Left lobe of liver (tissue), 2 donors: ENCODE measurements around the gene SPRR2D. TPM values are rescaled to one million over a fixed set of nuclear protein-coding genes. Genes with fewer than 3 reads are reported as not detected.
"Not testable (repeated sequence)": the region's sequence is repeated elsewhere in the genome, so short reads cannot be mapped to it uniquely, and the experiment has no call there.

ENCODE experiments used
- ATAC-seq: fragments of 200-7000 bp; cut with Tn5 transposase; one replicate; pipeline ENCODE4 v1.9.1; 2020; ENCODE audit warnings: mild to moderate bottlenecking, moderate library complexity
- DNase-seq: peaks from one replicate; pipeline ENCODE4 v3.0.0-alpha.2; 2020; ENCODE audit warnings: low spot score
- total RNA-seq: library from RNA; stranded (reverse); gene quantifications from one replicate; pipeline ENCODE4 v1.2.1, GENCODE V29; 2021
- donor health status: DM: no; HTN: no; CAD: no; lungs with moderate emphysema.
- donor health status: DM: no; HTN: yes; CAD: no.

Gene SPRR2D
- total RNA-seq, result not detected

GRCh38 chr1:153040950-153041631 is at the start of gene SPRR2D:
Gene SPRR2D, minus strand, starts transcription at chr1:153041120. Its CDS starts 774 bp downstream, at chr1:153040346.
- DNase-seq (no peak), ATAC-seq (no peak)

- ATAC-seq, result no peak
- no peak for DNase-seq
Observed at GRCh38 chr1:153087652-153088051, 46.7 kb upstream of the SPRR2D start.

- DNase-seq (no peak), ATAC-seq (no peak)
Observed at GRCh38 chr1:153081736-153082135, 40.8 kb upstream of the SPRR2D start.

GRCh38 chr1:153072806-153073726 is 32.1 kb upstream of the SPRR2D start:
- DNase-seq (no peak), ATAC-seq (no peak)

GRCh38 chr1:153071511-153071910 is 30.6 kb upstream of the SPRR2D start, which contains the start of gene SPRR2B:
Gene SPRR2B, minus strand, starts transcription at chr1:153071611. Its CDS starts 772 bp downstream, at chr1:153070839.
- ATAC-seq (no peak), DNase-seq (no peak)

GRCh38 chr1:153070243-153070642 is 29.3 kb upstream of the SPRR2D start:
- DNase-seq, result no peak
- ATAC-seq, result no peak

GRCh38 chr1:153058826-153059784 is 18.2 kb upstream of the SPRR2D start:
- DNase-seq, result no peak
- ATAC-seq, result no peak

GRCh38 chr1:153058154-153058553 is 17.2 kb upstream of the SPRR2D start:
- no peak for DNase-seq
- no peak for ATAC-seq

DNA sequence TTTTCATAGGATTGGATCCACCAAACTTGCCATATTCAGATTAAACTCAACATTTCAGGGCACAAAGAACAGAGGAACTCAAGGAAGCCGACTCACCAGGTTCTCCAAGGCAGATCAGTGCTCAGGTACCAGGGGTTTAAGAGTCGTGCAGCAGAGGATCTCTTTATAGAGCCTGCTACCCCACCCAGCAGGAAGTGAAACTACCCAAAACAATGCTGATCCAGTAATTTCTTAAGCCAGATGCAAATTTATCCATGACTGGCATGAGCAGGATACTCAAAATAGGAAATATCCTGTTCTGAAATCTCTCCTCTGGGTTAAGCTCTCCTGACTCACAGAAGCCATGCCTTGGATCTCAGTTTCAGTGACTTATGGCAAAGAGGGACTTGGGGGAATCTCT is 16.5 kb upstream of the SPRR2D start, which contains the start of gene SPRR2A:
TSS of gene SPRR2A (minus strand) at position 138 of the 400 bp plus-strand sequence. CDS start 777 bp downstream, outside the sequence.
- no peak for DNase-seq

DNA sequence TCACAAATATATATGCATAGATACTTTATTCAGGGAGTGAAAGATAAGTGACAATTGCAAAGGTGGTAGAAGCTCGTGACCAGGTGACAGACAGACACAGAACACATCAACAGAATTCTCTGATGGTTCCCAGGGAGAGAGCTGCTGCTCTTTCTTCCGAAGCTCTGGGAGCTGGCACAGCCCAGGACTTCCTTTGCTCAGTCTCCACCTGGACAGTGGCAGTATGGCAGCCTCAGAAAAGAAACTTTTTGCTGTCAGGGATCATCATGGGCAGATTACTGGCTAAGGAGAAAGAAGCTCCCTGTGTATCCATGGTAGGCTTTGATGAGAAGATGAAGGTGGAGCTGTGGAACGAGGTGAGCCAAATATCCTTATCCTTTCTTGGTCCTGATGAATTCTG is 15.2 kb upstream of the SPRR2D start:
- ATAC-seq, result not testable (repeated sequence)

More for the DNA sequence above, 16.5 kb upstream of the SPRR2D start, which contains the start of gene SPRR2A:
- no peak for ATAC-seq

GRCh38 chr1:153049211-153049610 is 8.3 kb upstream of the SPRR2D start:
- ATAC-seq (no peak), DNase-seq (no peak)

More for the DNA sequence above, 15.2 kb upstream of the SPRR2D start:
- DNase-seq, result not testable (repeated sequence)

DNA sequence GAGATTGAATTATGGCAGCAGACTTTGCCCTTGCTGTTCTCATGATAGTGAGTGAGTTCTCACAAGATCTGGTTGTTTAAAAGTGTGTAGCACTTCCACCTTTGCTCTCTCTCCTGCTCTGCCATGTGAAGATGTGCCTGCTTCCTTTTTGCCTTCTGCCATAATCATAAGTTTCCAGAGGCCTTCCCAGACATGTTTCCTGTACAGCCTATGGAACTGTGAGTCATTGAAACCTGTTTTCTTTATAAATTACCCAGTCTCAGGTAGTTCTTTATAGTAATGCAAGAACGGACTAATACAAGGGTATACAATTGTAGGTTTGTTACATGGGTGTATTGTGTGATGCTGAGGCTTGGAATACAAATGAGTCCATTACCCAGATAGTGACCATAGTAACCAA is 5.7 kb downstream of the SPRR2D start:
- no peak for ATAC-seq
- no peak for DNase-seq

DNA sequence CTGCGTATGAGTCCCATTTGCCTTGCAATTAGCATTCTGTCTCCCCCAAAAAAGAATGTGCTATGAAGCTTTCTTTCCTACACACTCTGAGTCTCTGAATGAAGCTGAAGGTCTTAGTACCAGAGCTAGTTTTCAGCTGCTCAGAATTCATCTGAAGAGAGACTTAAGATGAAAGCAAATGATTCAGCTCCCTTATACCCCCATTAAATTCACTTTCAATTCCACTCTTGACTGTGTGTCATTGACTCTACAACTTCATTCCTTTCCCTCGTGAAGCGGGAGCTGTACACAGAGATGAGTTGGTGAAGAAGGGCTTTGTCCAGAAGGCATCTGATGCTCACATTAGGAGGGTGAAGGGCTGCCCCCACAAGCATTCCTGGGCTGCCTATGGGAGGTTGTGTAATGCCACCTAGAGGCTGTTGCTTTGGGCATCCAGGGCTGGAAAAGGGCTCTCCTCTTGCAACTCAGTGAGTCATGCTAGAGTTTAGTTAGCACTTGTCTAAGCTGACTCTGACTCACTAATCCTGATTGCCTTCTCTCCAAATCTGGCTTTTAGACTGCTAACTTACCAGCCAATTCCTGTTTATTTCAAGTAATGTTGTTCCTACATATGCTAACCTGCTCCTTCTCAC is 8.1 kb downstream of the SPRR2D start:
- ATAC-seq, result peak; percentile 53
- no peak for DNase-seq

DNA sequence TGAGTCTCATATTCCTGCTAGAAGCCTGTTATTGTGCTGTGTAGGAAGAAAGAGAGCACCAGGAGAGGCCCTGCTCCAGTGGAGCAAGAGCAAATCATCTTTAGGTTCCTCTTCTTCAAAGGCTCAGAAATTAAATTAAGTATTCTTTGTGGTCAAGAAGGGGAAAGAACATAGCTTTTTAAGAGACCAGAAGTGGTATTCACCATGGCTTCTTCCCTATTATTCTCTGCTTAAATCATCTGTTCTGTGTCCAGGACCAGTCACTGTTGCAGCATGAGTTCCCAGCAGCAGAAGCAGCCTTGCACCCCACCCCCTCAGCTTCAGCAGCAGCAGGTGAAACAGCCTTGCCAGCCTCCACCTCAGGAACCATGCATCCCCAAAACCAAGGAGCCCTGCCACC is 8.8 kb downstream of the SPRR2D start:
- ATAC-seq (no peak), DNase-seq (no peak)

DNA sequence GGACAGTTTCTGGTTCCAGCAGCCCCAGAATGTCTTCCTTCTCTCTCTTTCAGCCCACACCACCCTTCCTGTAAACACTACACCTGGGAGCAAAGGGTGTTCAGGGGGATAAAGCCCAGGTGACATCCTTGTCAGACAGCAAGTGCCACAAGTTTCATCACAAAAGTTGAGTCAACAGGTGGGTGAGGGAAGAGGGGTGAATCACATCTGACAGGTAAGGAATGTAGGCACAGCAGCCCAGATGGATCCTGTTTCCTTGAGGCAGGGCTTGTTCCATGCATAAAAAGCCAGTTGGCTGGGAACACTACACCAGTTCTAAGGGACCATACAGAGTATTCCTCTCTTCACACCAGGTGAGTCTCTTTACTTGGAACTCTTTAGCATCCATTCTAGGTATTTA is 10.0 kb downstream of the SPRR2D start, which contains the start of gene SPRR1B:
TSS of gene SPRR1B (plus strand) at position 309 of the 400 bp plus-strand sequence. CDS start 1,143 bp downstream, outside the sequence.
- no peak for ATAC-seq
- no peak for DNase-seq

DNA sequence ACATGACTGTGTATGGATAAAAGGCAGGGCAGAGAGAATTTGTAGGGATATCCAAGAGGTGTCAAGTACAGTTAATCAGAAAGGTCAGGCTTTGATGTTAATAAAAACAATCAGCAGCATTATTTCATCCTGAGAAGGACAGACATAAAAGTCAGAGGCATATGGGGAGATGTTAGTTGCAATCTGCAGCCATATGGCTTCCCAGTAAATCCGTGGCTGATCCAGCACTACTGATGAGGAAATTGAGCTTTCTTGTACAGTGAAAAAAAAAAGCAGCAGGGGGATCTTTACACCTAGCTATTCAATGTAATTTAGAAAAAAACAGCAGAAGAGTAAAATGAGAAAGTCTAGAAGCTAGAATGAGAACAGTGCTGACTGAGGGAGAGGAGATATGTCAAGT is 12.2 kb downstream of the SPRR2D start:
- DNase-seq (no peak), ATAC-seq (no peak)

- no peak for ATAC-seq
- no peak for DNase-seq
Observed at GRCh38 chr1:153025797-153026196, 15.1 kb downstream of the SPRR2D start.

DNA sequence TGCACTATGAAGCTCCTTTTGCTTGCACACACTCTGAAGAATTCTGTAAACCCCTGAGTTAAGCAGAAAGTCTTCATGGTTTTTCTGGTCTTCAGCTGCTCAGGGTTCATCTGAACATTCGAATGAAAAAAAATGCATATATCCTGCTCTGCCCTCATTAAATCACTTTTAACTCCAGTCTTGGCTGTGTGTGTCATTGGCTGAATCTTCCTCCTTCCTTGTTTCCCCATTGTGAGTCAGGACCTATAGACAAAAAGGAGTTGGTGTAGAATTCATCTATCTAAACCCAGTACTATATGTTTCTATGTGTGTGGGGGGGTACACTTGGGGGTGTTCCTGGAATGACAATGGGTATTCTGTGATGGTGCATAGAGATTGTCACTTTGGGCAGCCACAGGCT is 16.5 kb downstream of the SPRR2D start:
- no peak for DNase-seq
- ATAC-seq, result no peak

GRCh38 chr1:153023109-153023508 is 17.8 kb downstream of the SPRR2D start:
- no peak for ATAC-seq
- DNase-seq, result no peak

DNA sequence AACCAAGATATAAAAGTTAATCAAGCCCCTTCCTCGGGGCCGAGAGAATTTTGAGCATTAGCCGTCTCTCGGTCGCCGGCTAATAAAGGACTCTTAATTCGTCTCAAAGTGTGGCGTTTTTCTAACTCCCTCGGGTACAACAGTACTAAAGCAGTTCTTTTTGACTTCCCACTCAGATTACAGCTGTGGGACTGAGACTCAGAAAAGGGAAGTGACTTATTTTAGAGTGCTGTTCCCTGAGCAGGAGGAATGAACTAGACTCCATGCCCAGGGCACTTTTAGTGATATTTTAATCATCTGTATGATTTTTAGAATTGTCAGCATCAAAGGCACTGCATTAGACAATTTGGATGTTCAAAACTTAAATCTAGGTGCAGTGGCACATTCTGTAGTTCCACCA is 18.6 kb downstream of the SPRR2D start:
- DNase-seq, ATAC-seq: not testable (repeated sequence)
